Thymus (tissue), 11 donors: ENCODE data around the gene OTOF. TPM values are rescaled to one million over a fixed set of nuclear protein-coding genes. Genes with fewer than 3 reads are reported as not detected.

ENCODE experiments used
- DNase-seq, 9 donors: peaks; one replicate each; pipeline ENCODE4 v3.0.0-alpha.2; 2013; ENCODE audit warnings: low spot score in 9 of 9, low read depth in 6 of 9, missing footprints in 1 of 9
- H3K27ac ChIP-seq, 2 donors: one replicate each; pipeline ENCODE4 v1.5.1; 2013; ENCODE audit warnings: control low read depth in 1 of 2, low read depth in 1 of 2, low read length in 1 of 2, mild to moderate bottlenecking in 1 of 2, moderate library complexity in 1 of 2
- H3K27me3 ChIP-seq, 2 donors: one replicate each; pipeline ENCODE4 v1.5.1; 2013; ENCODE audit warnings: low read length in 1 of 2; ENCODE audit not compliant: control insufficient read depth in 2 of 2, insufficient read depth in 1 of 2
- H3K36me3 ChIP-seq, 2 donors: one replicate each; pipeline ENCODE4 v1.5.1; 2013; ENCODE audit warnings: low read length in 1 of 2, mild to moderate bottlenecking in 1 of 2, moderate library complexity in 1 of 2; ENCODE audit not compliant: control insufficient read depth in 2 of 2, insufficient read depth in 2 of 2
- H3K4me1 ChIP-seq, 2 donors: one replicate each; pipeline ENCODE4 v1.5.1; 2013; ENCODE audit warnings: low read length in 2 of 2; ENCODE audit not compliant: control insufficient read depth in 2 of 2, insufficient read depth in 2 of 2
- H3K4me3 ChIP-seq, 2 donors: one replicate each; pipeline ENCODE4 v1.5.1; 2013; ENCODE audit warnings: low read length in 2 of 2, control low read depth in 1 of 2, mild to moderate bottlenecking in 1 of 2
- H3K9me3 ChIP-seq, 2 donors: one replicate each; pipeline ENCODE4 v1.5.1; 2013; ENCODE audit warnings: low read length in 1 of 2, mild to moderate bottlenecking in 1 of 2; ENCODE audit not compliant: control insufficient read depth in 2 of 2, insufficient read depth in 1 of 2
- WGBS: extraction: QIAGEN DNeasy Blood & Tissue Kit; methylation state at CpG from one replicate; pipeline ENCODE4 v1.1.7; 2013; 5-methylcytosine and 5-hydroxymethylcytosine counted together
- polyA plus RNA-seq: library from polyadenylated mRNA; stranded (reverse); fragments of 200-250 nt; gene quantifications from one replicate; pipeline ENCODE4 v1.2.3, GENCODE V29; 2013
- total RNA-seq: library from RNA; stranded (reverse); fragments of 120-200 nt; gene quantifications from one replicate; pipeline ENCODE4 v1.2.4, GENCODE V29; 2013
- donor health status: healthy.

OTOF gene
- total and polyA plus RNA-seq, 2 donors, result 0.42 to 0.71 TPM

DNA sequence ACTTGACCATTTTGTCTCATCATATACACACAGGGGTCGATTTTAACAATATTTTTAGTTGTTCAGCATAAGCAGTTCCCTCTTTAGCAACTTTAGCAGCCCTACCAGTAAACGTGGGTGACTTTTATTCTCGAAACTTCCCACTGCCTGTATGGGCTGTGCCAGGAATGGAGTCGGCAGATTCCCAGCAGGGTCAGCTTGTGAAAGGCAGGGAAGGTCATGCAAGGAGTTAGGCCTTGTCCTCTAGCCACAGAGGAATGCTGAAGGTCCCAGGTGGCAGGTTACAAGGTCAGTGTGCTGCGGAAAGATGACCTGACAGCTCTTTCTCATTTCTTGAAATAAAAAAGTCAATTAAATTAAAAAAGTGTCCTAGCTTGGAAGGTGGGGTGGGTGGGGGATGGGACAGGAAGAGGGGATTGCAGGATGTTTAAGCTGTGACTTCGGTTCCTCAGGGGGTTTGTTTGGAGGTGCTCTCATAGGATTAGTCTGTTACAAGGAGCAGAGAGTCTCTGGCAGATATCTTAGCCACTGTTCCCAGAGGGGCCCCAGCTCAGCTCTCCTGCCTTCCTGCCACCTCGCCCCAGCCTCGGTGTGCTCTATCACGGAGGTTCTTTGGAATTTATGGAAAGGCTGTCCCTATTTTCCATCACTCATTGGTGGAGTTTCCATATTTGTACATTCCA, 54.8 kb downstream of the OTOF start:
- Histone ChIP-seq H3K4me1 (no peaks in the 10 kb centered on the region), H3K27ac (no peak overlapping the region), H3K36me3 (no peaks in the 10 kb centered on the region), H3K9me3 (no peaks in the 10 kb centered on the region), H3K27me3 (peaks cover 0 to 2% of the 10 kb centered on the region in 2 donors), H3K4me3 (no peak overlapping the region)
- no peak for DNase-seq
- 87% methylated on average over 9 of the region's 9 CpGs for WGBS

DNA sequence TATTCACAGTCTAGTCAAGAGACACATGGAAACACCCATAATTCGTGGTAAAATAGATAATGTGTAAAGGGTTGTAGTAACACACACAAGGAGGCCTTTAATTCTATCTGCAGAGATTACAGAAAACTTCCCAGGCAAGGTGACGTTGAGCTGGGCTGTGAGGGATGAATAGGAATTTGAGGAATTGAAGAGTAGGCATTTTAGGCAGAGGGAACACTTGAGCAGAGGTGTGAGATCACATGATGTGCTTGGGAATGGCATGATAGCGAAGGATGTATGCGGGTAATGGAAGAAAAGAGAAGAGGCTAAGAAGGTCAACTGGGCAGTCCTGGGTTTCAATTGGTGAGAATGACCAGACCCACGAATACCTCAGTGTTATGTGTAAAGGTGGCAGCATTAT, 56.0 kb downstream of the OTOF start:
- H3K4me3 ChIP-seq, result no peak overlapping the region
- H3K27ac ChIP-seq, result no peak overlapping the region
- no peaks in the 10 kb centered on the region for H3K36me3 ChIP-seq
- 95% methylated on average over 5 of the region's 5 CpGs for WGBS
- H3K27me3 ChIP-seq, result peaks cover 0 to 2% of the 10 kb centered on the region in 2 donors
- H3K4me1 ChIP-seq, result no peaks in the 10 kb centered on the region
- H3K9me3 ChIP-seq, result no peaks in the 10 kb centered on the region
- no peak for DNase-seq

DNA sequence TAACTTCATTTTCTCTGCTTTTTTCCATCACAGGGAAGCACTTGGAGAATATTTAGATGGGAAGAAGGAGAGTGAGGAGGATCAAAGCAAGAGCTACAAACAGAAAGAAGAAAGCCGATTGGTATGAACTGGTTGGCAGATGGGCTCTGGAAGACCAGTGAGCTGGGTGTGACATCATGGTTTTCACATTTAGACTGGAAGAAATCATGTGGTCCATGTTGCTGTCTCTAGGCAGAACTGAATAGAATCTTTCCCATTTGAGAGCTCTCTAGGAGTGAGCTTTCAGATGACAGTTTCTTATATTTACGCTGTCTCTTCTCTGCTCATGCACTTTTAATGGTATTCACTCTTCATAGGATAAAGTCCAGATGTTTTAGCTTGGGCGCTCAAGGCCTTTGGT, 63.6 kb downstream of the OTOF start:
- no peaks in the 10 kb centered on the region for H3K36me3 ChIP-seq
- WGBS, result 99% methylated on average over 3 of the region's 3 CpGs
- H3K9me3 ChIP-seq, result no peaks in the 10 kb centered on the region
- H3K4me3 ChIP-seq, result no peak overlapping the region
- H3K27ac ChIP-seq, result no peak overlapping the region
- H3K4me1 ChIP-seq, result no peaks in the 10 kb centered on the region
- no peak for DNase-seq
- H3K27me3 ChIP-seq, result no peaks in the 10 kb centered on the region

DNA sequence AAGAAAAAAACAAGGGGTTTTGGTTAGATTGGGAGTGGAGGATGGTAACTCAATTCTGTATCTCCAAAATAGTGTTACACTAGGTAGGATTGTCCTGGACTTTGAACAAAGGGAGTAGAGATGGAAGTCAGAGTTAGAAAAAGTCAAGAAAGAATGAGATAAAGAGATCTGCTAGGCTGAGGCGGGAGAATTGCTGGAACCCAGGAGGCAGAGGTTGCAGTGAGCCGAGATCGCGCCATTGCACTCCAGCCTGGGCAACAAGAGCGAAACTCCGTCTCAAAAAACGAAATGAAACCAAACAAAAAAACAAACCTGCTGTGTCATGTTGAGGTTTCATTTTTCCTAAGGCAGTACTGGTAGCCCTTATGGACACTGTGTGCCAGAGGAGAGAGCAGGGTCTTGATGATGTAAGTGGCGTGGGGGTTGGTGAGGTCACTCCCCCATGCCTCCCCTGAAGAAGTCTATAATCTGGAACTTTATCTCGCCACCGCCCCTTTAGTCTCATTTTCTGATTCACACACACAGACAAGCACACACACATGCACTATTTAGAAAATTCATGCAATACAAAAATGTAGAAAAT, 65.7 kb downstream of the OTOF start:
- H3K9me3 ChIP-seq, result no peaks in the 10 kb centered on the region
- H3K4me3 ChIP-seq, result no peak overlapping the region
- H3K27ac ChIP-seq, result no peak overlapping the region
- DNase-seq, result no peak
- WGBS, result 62% methylated on average over 10 of the region's 10 CpGs
- H3K27me3 ChIP-seq, result no peaks in the 10 kb centered on the region
- no peaks in the 10 kb centered on the region for H3K36me3 ChIP-seq
- H3K4me1 ChIP-seq, result no peaks in the 10 kb centered on the region

DNA sequence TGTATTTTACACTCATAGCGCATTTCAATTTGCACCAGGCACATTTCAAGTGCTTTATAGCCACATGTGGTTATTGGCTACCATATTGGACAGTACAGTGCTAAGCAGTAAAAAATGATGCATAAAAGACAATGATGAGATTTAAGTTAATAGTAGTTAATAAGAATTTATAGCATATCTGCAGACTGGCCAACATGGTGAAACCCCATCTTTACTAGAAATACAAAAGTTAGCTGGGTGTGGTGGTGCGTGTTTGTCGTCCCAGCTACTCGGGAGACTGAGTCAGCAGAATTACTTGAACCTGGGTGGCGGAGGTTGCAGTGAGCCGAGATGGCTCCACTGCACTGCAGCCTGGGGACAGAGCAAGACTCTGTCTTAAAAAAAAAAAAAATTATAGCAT, 66.5 kb downstream of the OTOF start:
- 99% methylated on average over 6 of the region's 6 CpGs for WGBS
- no peak overlapping the region for H3K4me3 ChIP-seq

DNA sequence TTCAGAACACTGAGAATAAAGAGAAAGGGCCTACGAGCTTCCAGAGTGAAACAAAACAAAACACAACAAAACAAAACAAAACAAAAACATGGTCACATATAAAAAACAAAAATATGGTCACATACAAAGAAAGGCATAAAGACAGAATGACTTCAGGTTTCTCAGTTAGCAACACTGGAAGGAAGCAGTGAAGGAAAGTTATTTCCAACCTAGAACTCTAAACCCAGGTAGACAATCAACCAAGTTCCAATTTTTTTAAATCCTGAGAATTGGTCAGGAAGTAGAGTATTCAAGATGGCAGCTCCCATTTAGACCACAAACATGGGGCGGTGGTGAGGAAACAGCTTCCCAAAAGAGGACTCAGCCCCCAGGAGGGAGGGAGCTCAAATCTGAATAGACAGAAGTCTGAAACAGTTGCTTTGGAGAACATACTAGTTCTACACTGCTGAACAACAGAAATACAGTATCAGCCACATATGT, 67.1 kb downstream of the OTOF start:
- H3K4me1 ChIP-seq, result no peaks in the 10 kb centered on the region
- H3K9me3 ChIP-seq, result no peaks in the 10 kb centered on the region
- no peaks in the 10 kb centered on the region for H3K36me3 ChIP-seq
- H3K4me3 ChIP-seq, result no peak overlapping the region
- WGBS, result 92% methylated on average over 2 of the region's 2 CpGs
- H3K27me3 ChIP-seq, result no peaks in the 10 kb centered on the region
- H3K27ac ChIP-seq, result no peak overlapping the region
- no peak for DNase-seq

More for the DNA sequence above, 66.5 kb downstream of the OTOF start:
- H3K27ac ChIP-seq, result no peak overlapping the region
- DNase-seq, result no peak
- H3K27me3 ChIP-seq, result no peaks in the 10 kb centered on the region
- H3K9me3 ChIP-seq, result no peaks in the 10 kb centered on the region
- no peaks in the 10 kb centered on the region for H3K4me1 ChIP-seq
- no peaks in the 10 kb centered on the region for H3K36me3 ChIP-seq

DNA sequence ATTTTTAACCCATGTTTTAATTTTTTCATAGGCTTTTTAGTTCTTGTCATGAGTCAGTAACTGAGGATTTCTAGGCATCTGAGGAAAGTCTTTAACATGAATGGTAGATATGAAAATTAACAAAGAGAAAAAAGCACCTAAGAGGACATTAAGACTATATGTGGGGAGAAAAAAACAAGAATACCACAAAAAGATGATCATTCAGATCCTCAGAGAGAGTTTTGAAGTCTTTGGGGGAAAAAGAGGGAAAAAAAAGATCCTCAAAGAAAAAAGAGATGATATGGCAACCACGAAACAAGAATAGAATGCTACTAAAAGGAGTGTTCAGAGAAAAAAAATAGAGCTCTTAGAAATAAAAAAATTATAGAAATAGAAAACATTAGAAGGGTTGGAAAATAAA, 68.1 kb downstream of the OTOF start:
- DNase-seq, result no peak
- H3K27me3 ChIP-seq, result no peaks in the 10 kb centered on the region
- H3K4me1 ChIP-seq, result no peaks in the 10 kb centered on the region
- no peaks in the 10 kb centered on the region for H3K36me3 ChIP-seq
- H3K27ac ChIP-seq, result no peak overlapping the region
- H3K4me3 ChIP-seq, result no peak overlapping the region
- H3K9me3 ChIP-seq, result no peaks in the 10 kb centered on the region
- WGBS, result 48% methylated on average over 1 of the region's 1 CpG

DNA sequence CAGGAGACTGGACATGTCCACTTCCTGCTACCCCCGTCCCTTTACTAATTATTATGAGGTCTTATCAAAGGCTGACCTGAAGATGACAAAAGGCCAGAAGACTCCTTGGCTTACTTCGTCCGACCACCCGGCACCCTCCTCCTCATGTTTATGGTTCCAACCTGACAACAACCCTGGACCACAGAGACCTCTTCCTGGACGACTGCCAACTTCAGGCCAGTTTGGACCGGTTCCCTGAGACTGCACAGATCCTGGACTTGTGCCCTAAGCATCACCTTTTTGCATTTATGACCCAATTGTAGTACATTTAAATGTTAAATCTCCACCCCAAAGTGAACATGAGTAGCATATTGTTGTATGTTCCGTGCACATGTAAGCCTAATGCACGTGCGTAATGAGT, 70.4 kb downstream of the OTOF start:
- Histone ChIP-seq H3K27me3 (peaks cover 0 to 3% of the 10 kb centered on the region in 2 donors), H3K4me1 (no peaks in the 10 kb centered on the region), H3K27ac (no peak overlapping the region), H3K36me3 (no peaks in the 10 kb centered on the region), H3K9me3 (no peaks in the 10 kb centered on the region), H3K4me3 (no peak overlapping the region)
- no peak for DNase-seq
- 93% methylated on average over 9 of the region's 9 CpGs for WGBS
